Measurements from ENCODE around the gene GFOD1.

- TF ChIP-seq TOX (CRISPR knock-in tag; IDR thresholded peaks at IDR 0.05; ENCODE audit: borderline replicate concordance): no peak
- no peak for TF ChIP-seq RARB (CRISPR knock-in tag; IDR thresholded peaks at IDR 0.05)
- TF ChIP-seq OSR1 (CRISPR knock-in tag; IDR thresholded peaks at IDR 0.05): no peak
Measured at GRCh38 chr6:13372076-13372475, 115.3 kb downstream of the GFOD1 start.

Data from SK-N-SH treated with all-trans-retinoic acid at 6 μM for 48 hours (cell line).